A549 (cell line): ENCODE data around the gene CRYBG2. TPM values are rescaled to one million over a fixed set of nuclear protein-coding genes. Genes with fewer than 3 reads are reported as not detected.
A peak's percentile ranks its signal among the peaks of the same experiment; 100 is the strongest.

ENCODE experiments used
- ATAC-seq, 2 experiments: fragments of 200-7000 bp in 1 of 2; fragments of >200 bp in 1 of 2; cut with Nextera tagmentation in 1 of 2; cut with Tn5 transposase in 1 of 2; 3 replicates each; pipeline versions ENCODE4 v1.8.0 to v1.9.1; 2018 to 2020; ENCODE audit warnings: mild to moderate bottlenecking in 1 of 2, moderate library complexity in 1 of 2
- CTCF ChIA-PET: fragments of 300-600 bp; sonication (Branson Sonifier 250); formaldehyde crosslinking; extraction: SDS; loops from one replicate; lab custom pipeline; 2021; ENCODE audit warnings: antibody characterized with exemption, inconsistent platforms; lab: Yijun Ruan, JAX
- POLR2A ChIA-PET: fragments of 350-600 bp; formaldehyde crosslinking; extraction: SDS; loops from one replicate; lab custom pipeline; 2021; ENCODE audit warnings: antibody characterized with exemption, inconsistent platforms; lab: Yijun Ruan, JAX
- DNase-seq, 2 experiments: peaks; one replicate each; pipeline versions ENCODE4 v3.0.0 to v3.0.0-alpha.2; 2011 to 2016; ENCODE audit warnings: low read depth in 1 of 2, low spot score in 1 of 2
- FAIRE-seq: peaks from 2 replicates; lab custom pipeline; 2011; peaks lifted over from hg19 to GRCh38; lab: Jason Lieb, UNC
- H3K27ac ChIP-seq, 2 experiments: fragments of >200 bp; sonication (Bioruptor Twin); formaldehyde crosslinking; 3 replicates each; pipeline ENCODE4 v1.5.1; 2016 to 2017
- H3K4me1 ChIP-seq: fragments of >200 bp; sonication (Bioruptor Twin); formaldehyde crosslinking; 3 replicates; pipeline ENCODE4 v1.6.1; 2016
- H3K4me2 ChIP-seq: fragments of >200 bp; sonication (Bioruptor Twin); formaldehyde crosslinking; 3 replicates; pipeline ENCODE4 v1.6.1; 2016
- H3K4me3 ChIP-seq: fragments of >200 bp; sonication (Bioruptor Twin); formaldehyde crosslinking; 3 replicates; pipeline ENCODE4 v1.5.1; 2016
- H3K9me3 ChIP-seq: fragments of >200 bp; sonication (Bioruptor Twin); formaldehyde crosslinking; 3 replicates; pipeline ENCODE4 v1.6.1; 2016
- BCL3 ChIP-seq: fragments of >200 bp; sonication (Bioruptor Twin); formaldehyde crosslinking; IDR thresholded peaks from 3 replicates; pipeline ENCODE4 v1.6.1; 2016
- BHLHE40 ChIP-seq: IDR thresholded peaks from 2 replicates; pipeline ENCODE4 v1.6.1; 2012; ENCODE audit warnings: low read depth, low read length, inconsistent platforms
- CTCF ChIP-seq: fragments of >200 bp; sonication (Bioruptor Twin); formaldehyde crosslinking; IDR thresholded peaks from 3 replicates; pipeline ENCODE4 v1.5.1; 2016
- EHF ChIP-seq: fragments of 250-450 bp; sonication (Bioruptor Pico); IDR thresholded peaks from 2 replicates; pipeline ENCODE4 v1.5.0; 2020; ENCODE audit warnings: mild to moderate bottlenecking
- EHMT2 ChIP-seq: fragments of 200-600 bp; sonication (generic); IDR thresholded peaks from 2 replicates; pipeline ENCODE4 v1.6.1; 2016; ENCODE audit warnings: antibody characterized with exemption, low read depth, mild to moderate bottlenecking, moderate library complexity
- EP300 ChIP-seq, 2 experiments: fragments of >200 bp; sonication (Bioruptor Twin); formaldehyde crosslinking; IDR thresholded peaks; 2 replicates in 1 of 2; 3 replicates in 1 of 2; pipeline ENCODE4 v1.6.1; 2016 to 2017
- FOSB ChIP-seq: fragments of 250-450 bp; sonication (Bioruptor Pico); IDR thresholded peaks from 2 replicates; pipeline ENCODE4 v1.5.0; 2020; ENCODE audit warnings: mild to moderate bottlenecking, moderate library complexity
- FOXS1 ChIP-seq: fragments of 250-450 bp; sonication (Bioruptor Pico); IDR thresholded peaks from 2 replicates; pipeline ENCODE4 v1.5.0; 2020; ENCODE audit warnings: mild to moderate bottlenecking, moderate library complexity
- GATA3 ChIP-seq: IDR thresholded peaks from 2 replicates; pipeline ENCODE4 v1.6.1; 2012; ENCODE audit warnings: borderline replicate concordance
- HDAC2 ChIP-seq: fragments of 200-600 bp; sonication (generic); IDR thresholded peaks from 2 replicates; pipeline ENCODE4 v1.6.1; 2016
- HES2 ChIP-seq: fragments of >200 bp; sonication (Bioruptor Twin); formaldehyde crosslinking; IDR thresholded peaks from 2 replicates; pipeline ENCODE4 v1.6.1; 2016
- HMGXB4 ChIP-seq: fragments of 250-450 bp; sonication (Bioruptor Pico); IDR thresholded peaks from 2 replicates; pipeline ENCODE4 v1.5.0; 2021; ENCODE audit warnings: mild to moderate bottlenecking, moderate library complexity, borderline replicate concordance
- HOXB5 ChIP-seq: fragments of 250-450 bp; sonication (Bioruptor Pico); IDR thresholded peaks from 2 replicates; pipeline ENCODE4 v1.5.0; 2020; ENCODE audit warnings: mild to moderate bottlenecking, moderate library complexity
- JUNB ChIP-seq: fragments of >200 bp; sonication (Bioruptor Twin); formaldehyde crosslinking; IDR thresholded peaks from 2 replicates; pipeline ENCODE4 v1.6.1; 2016
- KDM5A ChIP-seq: fragments of 200-600 bp; sonication (generic); IDR thresholded peaks from 2 replicates; pipeline ENCODE4 v1.6.1; 2016; ENCODE audit warnings: antibody characterized with exemption, mild to moderate bottlenecking
- MAX ChIP-seq: IDR thresholded peaks from 2 replicates; pipeline ENCODE4 v1.6.1; 2012
- NFE2L2 ChIP-seq: fragments of 150-350 bp; conservative IDR thresholded peaks from 2 replicates; pipeline ENCODE4 v1.6.1; 2014; ENCODE audit warnings: low read length
- NPAS2 ChIP-seq: fragments of 250-450 bp; sonication (Bioruptor Pico); IDR thresholded peaks from 2 replicates; pipeline ENCODE4 v1.8.0; 2022; ENCODE audit warnings: mild to moderate bottlenecking, moderate library complexity, borderline replicate concordance
- NR3C1 ChIP-seq: fragments of >200 bp; sonication (Bioruptor Twin); formaldehyde crosslinking; IDR thresholded peaks from 3 replicates; pipeline ENCODE4 v1.6.1; 2017
- PHF8 ChIP-seq: fragments of 200-600 bp; sonication (generic); IDR thresholded peaks from 2 replicates; pipeline ENCODE4 v1.6.1; 2016; ENCODE audit warnings: low read depth, mild to moderate bottlenecking, antibody characterized with exemption, moderate library complexity, borderline replicate concordance
- POLR2A ChIP-seq: IDR thresholded peaks from 2 replicates; pipeline ENCODE4 v1.6.1; 2012; ENCODE audit warnings: mild to moderate bottlenecking, low read length
- POLR2AphosphoS2 ChIP-seq: conservative IDR thresholded peaks from 2 replicates; pipeline ENCODE4 v1.6.1; 2012; ENCODE audit warnings: low read length, improper control_type of control experiment, inconsistent platforms
- RAD21 ChIP-seq, 2 experiments: fragments of >200 bp in 1 of 2; sonication (Bioruptor Twin) in 1 of 2; formaldehyde crosslinking in 1 of 2; IDR thresholded peaks in 1 of 2; conservative IDR thresholded peaks in 1 of 2; 2 replicates in 1 of 2; 3 replicates in 1 of 2; pipeline ENCODE4 v1.6.1; 2012 to 2018; ENCODE audit warnings: inconsistent platforms in 1 of 2
- RARB ChIP-seq: fragments of 250-450 bp; sonication (Bioruptor Pico); IDR thresholded peaks from 2 replicates; pipeline ENCODE4 v1.8.0; 2021; ENCODE audit warnings: mild to moderate bottlenecking, moderate library complexity
- RFX5 ChIP-seq: fragments of 450-650 bp; IDR thresholded peaks from 2 replicates; pipeline ENCODE4 v1.7.1; 2014; ENCODE audit warnings: antibody characterized with exemption, mild to moderate bottlenecking, moderate library complexity
- RNF2 ChIP-seq: fragments of 200-600 bp; sonication (generic); IDR thresholded peaks from 2 replicates; pipeline ENCODE4 v1.6.1; 2016; ENCODE audit warnings: low read depth, mild to moderate bottlenecking, antibody characterized with exemption, moderate library complexity, borderline replicate concordance
- SMC3 ChIP-seq: fragments of >200 bp; sonication (Bioruptor Twin); formaldehyde crosslinking; IDR thresholded peaks from 3 replicates; pipeline ENCODE4 v1.6.1; 2018; ENCODE audit warnings: inconsistent platforms
- SREBF2 ChIP-seq: fragments of 450-650 bp; IDR thresholded peaks from 2 replicates; pipeline ENCODE4 v1.6.1; 2014; ENCODE audit warnings: mild to moderate bottlenecking, moderate library complexity
- TFCP2L1 ChIP-seq: fragments of 250-450 bp; sonication (Bioruptor Pico); IDR thresholded peaks from 2 replicates; pipeline ENCODE4 v1.5.0; 2021; ENCODE audit warnings: mild to moderate bottlenecking
- TP53 ChIP-seq: fragments of 250-450 bp; sonication (Bioruptor Pico); IDR thresholded peaks from 2 replicates; pipeline ENCODE4 v1.5.0; 2021; ENCODE audit warnings: mild to moderate bottlenecking, moderate library complexity
- USF2 ChIP-seq: fragments of 450-650 bp; IDR thresholded peaks from 2 replicates; pipeline ENCODE4 v1.6.1; 2014; ENCODE audit warnings: antibody characterized with exemption
- ZC3H11A ChIP-seq: fragments of 450-650 bp; IDR thresholded peaks from 2 replicates; pipeline ENCODE4 v1.6.1; 2014; ENCODE audit warnings: antibody characterized with exemption, mild to moderate bottlenecking
- ZFP36 ChIP-seq: fragments of 450-650 bp; IDR thresholded peaks from 2 replicates; pipeline ENCODE4 v1.6.1; 2014; ENCODE audit warnings: borderline replicate concordance; ENCODE audit not compliant: partially characterized antibody
- WGBS: methylation state at CpG from one replicate; pipeline ENCODE4 v1.1.6; 2017; ENCODE audit errors: missing lambda C conversion rate; 5-methylcytosine and 5-hydroxymethylcytosine counted together
- polyA plus RNA-seq, 4 experiments: library from polyadenylated mRNA; depleted of rRNA in 3 of 4; stranded (reverse); fragments of >200 nt; fragmentation: RNase III in 1 of 4; extraction: RNeasy Plus Mini Kit Qiagen cat#74134 plus additional on column Dnase treatment in 1 of 4; gene quantifications; 2 replicates in 3 of 4; 3 replicates in 1 of 4; pipeline ENCODE4 v1.2.3, GENCODE V29; 2011 to 2017
- TF ChIP-seq, protein P1 (sequence below): IDR thresholded peaks from 2 replicates; pipeline ENCODE4 v1.6.1; 2012
- TF ChIP-seq, protein P2 (sequence below): IDR thresholded peaks from 2 replicates; pipeline ENCODE4 v1.6.1; 2012; ENCODE audit warnings: low read depth, borderline replicate concordance

Gene CRYBG2
- polyA plus RNA-seq, 2 of the 4 experiments (the other 2 are of a cell fraction): 0.67 to 2.7 TPM

GRCh38 chr1:26336477-26337205 lies 17.3 kb downstream of the CRYBG2 start:
- POLR2A ChIA-PET: no interaction called here
- Histone ChIP-seq H3K9me3 (no peaks in the 10 kb centered on the region), H3K4me1 (peaks cover 8% of the 10 kb centered on the region), H3K4me2 (peak overlapping the region; percentile 90), H3K4me3 (peak overlapping the region; percentile 62), H3K27ac (peak overlapping the region; percentile 66 to 86)
- DNase-seq: peak; percentile 69 to 72
- no peak for FAIRE-seq
- peak; percentile 91 to 94 for ATAC-seq
- CTCF ChIA-PET: interaction anchor here (0.8 to 1.8 kb wide), 2 partner anchors 10 to 52 kb away, joined by 3 to 5 read pairs; no protein-coding TSS in a partner anchor
- WGBS: 59% methylated on average over 11 of the region's 52 CpGs
- TF ChIP-seq NR3C1 (no peak), BCL3 (no peak), PHF8 (no peak), KDM5A (no peak), USF2 (no peak), FOSB (CRISPR knock-in tag) (no peak), TP53 (CRISPR knock-in tag) (no peak), EP300 (IDR thresholded peaks at IDR 0.05) (no peak), ZFP36 (no peak), MAX (peak; percentile 88), HOXB5 (CRISPR knock-in tag) (peak; percentile 20; the same call in 1 of the 2 replicates), FOXS1 (CRISPR knock-in tag) (no peak), BHLHE40 (no peak), EHF (CRISPR knock-in tag) (no peak), HMGXB4 (CRISPR knock-in tag) (no peak), SREBF2 (no peak), NFE2L2 (no peak), RAD21 (conservative IDR thresholded peaks at IDR 0.05 in 1 of 2, IDR thresholded peaks at IDR 0.05 in 1 of 2) (no peak), SMC3 (no peak), RARB (CRISPR knock-in tag) (no peak), TFCP2L1 (CRISPR knock-in tag) (no peak), HDAC2 (no peak), HES2 (no peak), POLR2A (no peak), POLR2AphosphoS2 (no peak), GATA3 (no peak), RNF2 (peak; percentile 53; the same call in 1 of the 2 replicates), RFX5 (no peak), ZC3H11A (no peak), JUNB (no peak), CTCF (no peak), EHMT2 (no peak), NPAS2 (CRISPR knock-in tag) (0 out of 2 replicates have a peak, but pooled peaks have one; percentile 21)
- TF ChIP-seq, protein P1, sequence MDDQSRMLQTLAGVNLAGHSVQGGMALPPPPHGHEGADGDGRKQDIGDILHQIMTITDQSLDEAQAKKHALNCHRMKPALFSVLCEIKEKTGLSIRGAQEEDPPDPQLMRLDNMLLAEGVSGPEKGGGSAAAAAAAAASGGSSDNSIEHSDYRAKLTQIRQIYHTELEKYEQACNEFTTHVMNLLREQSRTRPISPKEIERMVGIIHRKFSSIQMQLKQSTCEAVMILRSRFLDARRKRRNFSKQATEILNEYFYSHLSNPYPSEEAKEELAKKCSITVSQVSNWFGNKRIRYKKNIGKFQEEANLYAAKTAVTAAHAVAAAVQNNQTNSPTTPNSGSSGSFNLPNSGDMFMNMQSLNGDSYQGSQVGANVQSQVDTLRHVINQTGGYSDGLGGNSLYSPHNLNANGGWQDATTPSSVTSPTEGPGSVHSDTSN: no peak
- TF ChIP-seq, protein P2, sequence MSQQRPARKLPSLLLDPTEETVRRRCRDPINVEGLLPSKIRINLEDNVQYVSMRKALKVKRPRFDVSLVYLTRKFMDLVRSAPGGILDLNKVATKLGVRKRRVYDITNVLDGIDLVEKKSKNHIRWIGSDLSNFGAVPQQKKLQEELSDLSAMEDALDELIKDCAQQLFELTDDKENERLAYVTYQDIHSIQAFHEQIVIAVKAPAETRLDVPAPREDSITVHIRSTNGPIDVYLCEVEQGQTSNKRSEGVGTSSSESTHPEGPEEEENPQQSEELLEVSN: peak; percentile 83
